H1 (cell line): ENCODE results near the gene ZNF69. TPM values are rescaled to one million over a fixed set of nuclear protein-coding genes. Genes with fewer than 3 reads are reported as not detected.

ENCODE experiments used
- CTCF ChIA-PET: fragments of 300-600 bp; sonication (Branson Sonifier 250); formaldehyde crosslinking; loops from one replicate; lab custom pipeline; 2021; ENCODE audit not compliant: partially characterized antibody; lab: Charles Lee
- POLR2A ChIA-PET: fragments of 300-600 bp; sonication (Branson Sonifier 250); formaldehyde crosslinking; loops from one replicate; lab custom pipeline; 2021; ENCODE audit warnings: inconsistent platforms; ENCODE audit not compliant: partially characterized antibody; lab: Charles Lee
- DNase-seq, 2 experiments: peaks; one replicate each; pipeline versions ENCODE4 v3.0.0 to v3.0.0-alpha.2; 2010 to 2022; ENCODE audit warnings: low spot score in 2 of 2, low read depth in 1 of 2, mixed read lengths in 1 of 2
- FAIRE-seq: peaks from 2 replicates; lab custom pipeline; 2011; peaks lifted over from hg19 to GRCh38; lab: Jason Lieb, UNC
- H2AFZ ChIP-seq: 2 replicates; pipeline ENCODE4 v1.8.1; 2012; ENCODE audit warnings: low read length, inconsistent platforms
- H2AK5ac ChIP-seq: 2 replicates; pipeline ENCODE4 v1.6.1; 2013; ENCODE audit warnings: low read depth, low read length
- H2BK120ac ChIP-seq: replicated peaks from 2 replicates; pipeline ENCODE3; 2013; ENCODE audit warnings: low read depth, low read length, inconsistent platforms
- H2BK12ac ChIP-seq: 2 replicates; pipeline ENCODE4 v1.6.1; 2013; ENCODE audit warnings: low read depth, low read length
- H2BK15ac ChIP-seq: 2 replicates; pipeline ENCODE4 v1.6.1; 2013; ENCODE audit warnings: low read length
- H2BK20ac ChIP-seq: 2 replicates; pipeline ENCODE4 v1.6.1; 2013; ENCODE audit warnings: low read length
- H2BK5ac ChIP-seq: 2 replicates; pipeline ENCODE4 v1.6.1; 2013; ENCODE audit warnings: low read depth, low read length
- H3K14ac ChIP-seq: 2 replicates; pipeline ENCODE4 v1.6.1; 2013; ENCODE audit warnings: inconsistent platforms; ENCODE audit not compliant: insufficient read length
- H3K18ac ChIP-seq: 2 replicates; pipeline ENCODE4 v1.6.1; 2013; ENCODE audit warnings: low read length; ENCODE audit errors: extremely low read depth
- H3K23ac ChIP-seq: 2 replicates; pipeline ENCODE4 v1.6.1; 2013; ENCODE audit warnings: inconsistent platforms; ENCODE audit not compliant: insufficient read length
- H3K23me2 ChIP-seq: 2 replicates; pipeline ENCODE4 v1.6.1; 2013; ENCODE audit warnings: low read depth, low read length
- H3K27ac ChIP-seq: 2 replicates; pipeline ENCODE4 v1.6.1; 2011; ENCODE audit warnings: low read depth, low read length, inconsistent platforms
- H3K27me3 ChIP-seq, 4 experiments: replicated peaks in 1 of 4; 1 replicate in 1 of 4; 2 replicates in 3 of 4; pipeline versions ENCODE4 v1.6.1 to v1.8.1; 2011 to 2013; ENCODE audit warnings: low read length in 3 of 4, mild to moderate bottlenecking in 3 of 4, inconsistent platforms in 2 of 4, mixed read lengths in 2 of 4, moderate library complexity in 1 of 4; ENCODE audit not compliant: control insufficient read depth in 3 of 4, insufficient read depth in 3 of 4; ENCODE audit errors: extremely low read depth in 1 of 4
- H3K36me3 ChIP-seq, 4 experiments: 2 replicates each; pipeline versions ENCODE4 v1.6.1 to v1.8.1; 2011 to 2013; ENCODE audit warnings: mild to moderate bottlenecking in 4 of 4, low read length in 3 of 4, moderate library complexity in 2 of 4, control low read depth in 1 of 4, inconsistent platforms in 1 of 4; ENCODE audit not compliant: insufficient read depth in 4 of 4, control insufficient read depth in 2 of 4
- H3K4ac ChIP-seq: replicated peaks from 2 replicates; pipeline ENCODE3; 2013; ENCODE audit warnings: low read length, low read depth, mixed read lengths, inconsistent platforms; ENCODE audit not compliant: insufficient read length
- H3K4me1 ChIP-seq, 4 experiments: replicated peaks in 1 of 4; 1 replicate in 1 of 4; 2 replicates in 3 of 4; pipeline versions ENCODE4 v1.6.1 to v1.8.1; 2011 to 2013; ENCODE audit warnings: low read length in 3 of 4, inconsistent platforms in 2 of 4, mixed read lengths in 1 of 4; ENCODE audit not compliant: insufficient read depth in 4 of 4, control insufficient read depth in 3 of 4
- H3K4me2 ChIP-seq, 2 experiments: 2 replicates each; pipeline versions ENCODE4 v1.6.1 to v1.8.1; 2011 to 2013; ENCODE audit warnings: low read depth in 2 of 2, low read length in 2 of 2, control low read depth in 1 of 2, inconsistent platforms in 1 of 2, mild to moderate bottlenecking in 1 of 2; ENCODE audit not compliant: insufficient read depth in 1 of 2
- H3K4me3 ChIP-seq, 4 experiments: fragments of 200-600, 300-600 bp in 1 of 4; sonication (generic), shearing (Covaris generic), sonication (Bioruptor Twin) in 1 of 4; 2 replicates each; pipeline versions ENCODE4 v1.5.1 to v1.8.1; 2011 to 2016; ENCODE audit warnings: low read length in 4 of 4, low read depth in 3 of 4, control low read depth in 2 of 4, inconsistent platforms in 2 of 4, mild to moderate bottlenecking in 2 of 4, mixed read lengths in 1 of 4, moderate library complexity in 1 of 4; ENCODE audit not compliant: insufficient read depth in 2 of 4; ENCODE audit errors: extremely low read depth in 1 of 4
- H3K56ac ChIP-seq: replicated peaks from 2 replicates; pipeline ENCODE3; 2013; ENCODE audit warnings: low read depth, mild to moderate bottlenecking, mixed read lengths, low read length, inconsistent platforms; ENCODE audit not compliant: insufficient read length
- H3K79me1 ChIP-seq: 2 replicates; pipeline ENCODE4 v1.6.1; 2013; ENCODE audit warnings: low read depth, low read length, control low read depth
- H3K79me2 ChIP-seq, 2 experiments: 2 replicates each; pipeline versions ENCODE4 v1.6.1 to v1.8.1; 2012 to 2013; ENCODE audit warnings: low read length in 2 of 2, mild to moderate bottlenecking in 2 of 2, inconsistent platforms in 1 of 2; ENCODE audit not compliant: insufficient read depth in 2 of 2, control insufficient read depth in 1 of 2
- H3K9ac ChIP-seq, 4 experiments: replicated peaks in 1 of 4; 1 replicate in 1 of 4; 2 replicates in 3 of 4; pipeline versions ENCODE4 v1.6.1 to v1.8.1; 2011 to 2013; ENCODE audit warnings: low read depth in 3 of 4, low read length in 3 of 4, control low read depth in 2 of 4, mild to moderate bottlenecking in 2 of 4, moderate library complexity in 2 of 4, inconsistent platforms in 1 of 4; ENCODE audit errors: extremely low read depth in 1 of 4
- H3K9me3 ChIP-seq, 2 experiments: 2 replicates each; pipeline versions ENCODE4 v1.6.1 to v1.8.1; 2012 to 2013; ENCODE audit warnings: mild to moderate bottlenecking in 2 of 2, moderate library complexity in 2 of 2, control low read depth in 1 of 2, inconsistent platforms in 1 of 2, low read depth in 1 of 2, low read length in 1 of 2, mixed read lengths in 1 of 2; ENCODE audit not compliant: insufficient read depth in 2 of 2
- H4K20me1 ChIP-seq, 2 experiments: replicated peaks in 1 of 2; 2 replicates each; pipeline versions ENCODE3 to v1.8.1; 2011 to 2013; ENCODE audit warnings: inconsistent platforms in 2 of 2, low read length in 2 of 2, mild to moderate bottlenecking in 1 of 2; ENCODE audit not compliant: insufficient read depth in 2 of 2, control insufficient read depth in 1 of 2
- H4K5ac ChIP-seq: 2 replicates; pipeline ENCODE4 v1.6.1; 2013; ENCODE audit warnings: low read length, low read depth, mixed read lengths, inconsistent platforms; ENCODE audit not compliant: insufficient read length
- H4K8ac ChIP-seq: 2 replicates; pipeline ENCODE4 v1.8.0; 2013; ENCODE audit warnings: mild to moderate bottlenecking, moderate library complexity, low read length, inconsistent platforms; ENCODE audit not compliant: insufficient read depth; ENCODE audit errors: extremely low read depth
- H4K91ac ChIP-seq: replicated peaks from 2 replicates; pipeline ENCODE3; 2013; ENCODE audit warnings: low read length, mixed read lengths, inconsistent platforms; ENCODE audit not compliant: insufficient read length
- CBX5 ChIP-seq: fragments of 300-800, 300-1000 bp; sonication (generic); IDR thresholded peaks from 2 replicates; pipeline ENCODE4 v1.7.1; 2016; ENCODE audit warnings: antibody characterized with exemption, low read length, low read depth
- E2F6 ChIP-seq: IDR thresholded peaks from 2 replicates; pipeline ENCODE4 v1.6.1; 2012; ENCODE audit warnings: inconsistent platforms
- EZH2 ChIP-seq: fragments of 200-600 bp; sonication (generic); IDR thresholded peaks from 2 replicates; pipeline ENCODE4 v1.7.1; 2012; ENCODE audit warnings: low read depth, mild to moderate bottlenecking, moderate library complexity, low read length, inconsistent platforms; ENCODE audit not compliant: severe bottlenecking
- HDAC6 ChIP-seq: IDR thresholded peaks from one replicate; pipeline ENCODE4 v1.7.1; 2012; ENCODE audit warnings: low read depth, mild to moderate bottlenecking, inconsistent platforms, low read length, moderate library complexity
- JUND ChIP-seq: IDR thresholded peaks from 2 replicates; pipeline ENCODE4 v1.6.1; 2011; ENCODE audit warnings: mild to moderate bottlenecking, improper control_type of control experiment, low read length
- KDM4A ChIP-seq: IDR thresholded peaks from one replicate; pipeline ENCODE4 v1.7.1; 2012; ENCODE audit warnings: low read depth, mild to moderate bottlenecking, moderate library complexity, low read length, inconsistent platforms; ENCODE audit not compliant: severe bottlenecking
- MAX ChIP-seq: IDR thresholded peaks from 2 replicates; pipeline ENCODE4 v1.6.1; 2012; ENCODE audit warnings: inconsistent platforms
- NANOG ChIP-seq: IDR thresholded peaks from 2 replicates; pipeline ENCODE4 v1.6.1; 2011; ENCODE audit warnings: low read length, low read depth, mild to moderate bottlenecking, inconsistent platforms; ENCODE audit not compliant: insufficient read depth, poor library complexity, severe bottlenecking
- RNF2 ChIP-seq: fragments of 200-900, 300-1000 bp; sonication (generic); IDR thresholded peaks from 2 replicates; pipeline ENCODE4 v1.7.1; 2016; ENCODE audit warnings: borderline replicate concordance, low read depth, mild to moderate bottlenecking, antibody characterized with exemption, low read length; ENCODE audit not compliant: poor library complexity, severe bottlenecking; ENCODE audit errors: missing control alignments
- SP2 ChIP-seq: IDR thresholded peaks from 2 replicates; pipeline ENCODE4 v1.6.1; 2012; ENCODE audit warnings: mild to moderate bottlenecking, low read length, inconsistent platforms
- TAF7 ChIP-seq: optimal IDR thresholded peaks from 2 replicates; pipeline ENCODE3; 2011; ENCODE audit warnings: low read depth, mild to moderate bottlenecking, inconsistent platforms, low read length, moderate library complexity, borderline replicate concordance
- TEAD4 ChIP-seq: IDR thresholded peaks from 2 replicates; pipeline ENCODE4 v1.6.1; 2012; ENCODE audit warnings: low read depth, low read length, inconsistent platforms, mixed read lengths
- ZNF274 ChIP-seq: IDR thresholded peaks from 2 replicates; pipeline ENCODE4 v1.7.0; 2012; ENCODE audit warnings: low read length, borderline replicate concordance; ENCODE audit errors: extremely low read depth
- WGBS, 2 experiments: shearing (Covaris generic) in 1 of 2; methylation state at CpG; one replicate each; pipeline versions ENCODE4 v1.1.6 to v1.1.7; 2013 to 2015; ENCODE audit warnings: low lambda C conversion rate in 2 of 2, mixed read lengths in 2 of 2, inconsistent platforms in 1 of 2, low coverage in 1 of 2, missing lambda C conversion rate in 1 of 2; ENCODE audit not compliant: insufficient replicate concordance in 2 of 2, insufficient coverage in 1 of 2, insufficient read length in 1 of 2; ENCODE audit errors: extremely low coverage in 1 of 2, missing lambda C conversion rate in 1 of 2; 5-methylcytosine and 5-hydroxymethylcytosine counted together
- polyA plus RNA-seq, 7 experiments: library from polyadenylated mRNA; depleted of rRNA in 3 of 7; stranded (reverse) in 5 of 7; unstranded in 2 of 7; fragments of >200 nt in 5 of 7; fragments of 200-250 nt in 2 of 7; gene quantifications; 1 replicate in 5 of 7; 2 replicates in 1 of 7; 4 replicates in 1 of 7; pipeline versions ENCODE4 v1.2.1 to v1.2.3, GENCODE V29; 2011 to 2013; ENCODE audit warnings: missing spikeins in 2 of 7, mixed read lengths in 2 of 7
- total RNA-seq: library from RNA; stranded (reverse); fragmentation: NEBNext Ultra II Directional; extraction: Animal tissue kit (Norgen Biotek cat#: 25700); gene quantifications from 2 replicates; pipeline ENCODE4 v1.2.1, GENCODE V29; 2021

Gene ZNF69
- total and polyA plus RNA-seq, 2 of the 8 experiments (the other 6 are each of a cell fraction or from before 2014, with no cell fraction given): 5.6 to 22.8 TPM

- no peak overlapping the region for H3K4ac ChIP-seq
- H3K27me3 ChIP-seq: no peaks in the 10 kb centered on the region
- H2BK120ac ChIP-seq: no peak overlapping the region
- H3K79me1 ChIP-seq: no peaks in the 10 kb centered on the region
- H3K9me3 ChIP-seq: peaks cover 28 to 36% of the 10 kb centered on the region in 2 experiments
- H2BK15ac ChIP-seq: no peak overlapping the region
- H2BK20ac ChIP-seq: no peak overlapping the region
- no peak overlapping the region for H3K9ac ChIP-seq
- CTCF ChIA-PET: no interaction called here
- H3K23me2 ChIP-seq: no peaks in the 10 kb centered on the region
- H2AFZ ChIP-seq: no peak overlapping the region
- H4K5ac ChIP-seq: no peak overlapping the region
- no peaks in the 10 kb centered on the region for H3K36me3 ChIP-seq
- POLR2A ChIA-PET: no interaction called here
- H3K27ac ChIP-seq: no peak overlapping the region
- H4K20me1 ChIP-seq: no peaks in the 10 kb centered on the region
- no peak overlapping the region for H3K56ac ChIP-seq
- H2BK12ac ChIP-seq: no peak overlapping the region
- no peak overlapping the region for H3K4me2 ChIP-seq
- DNase-seq (no peak), FAIRE-seq (no peak)
- WGBS, 2 experiments: 77% methylated on average over 3 of the region's 3 CpGs; no CpG with 5 or more reads in 1 of the 2 experiments
- no peak overlapping the region for H4K8ac ChIP-seq
- no peak overlapping the region for H3K18ac ChIP-seq
- no peak overlapping the region for H4K91ac ChIP-seq
- no peak overlapping the region for H2BK5ac ChIP-seq
- H3K79me2 ChIP-seq: no peaks in the 10 kb centered on the region
- no peak overlapping the region for H2AK5ac ChIP-seq
- no peak overlapping the region for H3K4me3 ChIP-seq
- H3K4me1 ChIP-seq: no peaks in the 10 kb centered on the region
- no peak overlapping the region for H3K23ac ChIP-seq
- H3K14ac ChIP-seq: no peak overlapping the region
- TF ChIP-seq RNF2 (no peak), MAX (no peak), E2F6 (no peak), CBX5 (no peak), NANOG (no peak), TEAD4 (no peak), SP2 (no peak), JUND (no peak), EZH2 (no peak), KDM4A (no peak), ZNF274 (no peak), TAF7 (no peak), HDAC6 (no peak)
Observed at GRCh38 chr19:11853358-11853757, 34.2 kb upstream of the ZNF69 start.
